IPS DF 4.7 (cell line): ENCODE results near the gene RIOK3.
"Not testable (repeated sequence)": the region's sequence is repeated elsewhere in the genome, so short reads cannot be mapped to it uniquely, and the experiment has no call there.

ENCODE experiments used
- DNase-seq: peaks from one replicate; pipeline ENCODE4 v3.0.0-alpha.2; 2013; ENCODE audit warnings: low spot score; ENCODE audit errors: extremely low read depth

RIOK3 gene

GRCh38 chr18:23451011-23451410, 2.1 kb upstream of the RIOK3 start:
- no peak for DNase-seq

GRCh38 chr18:23451491-23451890, 1.6 kb upstream of the RIOK3 start:
- no peak for DNase-seq

- no peak for DNase-seq
These were observed 750 bp upstream of the RIOK3 start for GRCh38 chr18:23452347-23452727.

- DNase-seq: no peak
These were observed 582 bp downstream of the RIOK3 start for GRCh38 chr18:23453680-23454058.

GRCh38 chr18:23456835-23457234, 3.7 kb downstream of the RIOK3 start:
- DNase-seq: no peak

GRCh38 chr18:23458830-23459529, 5.9 kb downstream of the RIOK3 start:
- DNase-seq: no peak

GRCh38 chr18:23459530-23459921, 6.4 kb downstream of the RIOK3 start:
- DNase-seq: no peak

GRCh38 chr18:23460285-23461273, 7.5 kb downstream of the RIOK3 start:
- no peak for DNase-seq

GRCh38 chr18:23462876-23463275, 9.8 kb downstream of the RIOK3 start:
- no peak for DNase-seq

GRCh38 chr18:23468753-23469459, 15.8 kb downstream of the RIOK3 start:
- DNase-seq: no peak

- no peak for DNase-seq
These were observed 17.7 kb downstream of the RIOK3 start for GRCh38 chr18:23470620-23471387.

- DNase-seq: no peak
These were observed 18.4 kb downstream of the RIOK3 start for GRCh38 chr18:23471486-23471885.

- DNase-seq: no peak
These were observed 26.9 kb downstream of the RIOK3 start for GRCh38 chr18:23479829-23480505.

- no peak for DNase-seq
These were observed 31.6 kb downstream of the RIOK3 start for GRCh38 chr18:23484561-23485182.

GRCh38 chr18:23485386-23485785, 32.3 kb downstream of the RIOK3 start:
- no peak for DNase-seq

GRCh38 chr18:23487738-23488570, 34.9 kb downstream of the RIOK3 start:
- DNase-seq: no peak

- DNase-seq: not testable (repeated sequence)
These were observed 36.5 kb downstream of the RIOK3 start for GRCh38 chr18:23489586-23489985.

GRCh38 chr18:23493654-23494053, 40.6 kb downstream of the RIOK3 start:
- DNase-seq: no peak

- DNase-seq: no peak
These were observed 41.9 kb downstream of the RIOK3 start for GRCh38 chr18:23494992-23495391.
